KBM-7 (cell line): Measurements from ENCODE around the gene KIF5C.
"Not testable (repeated sequence)": the region's sequence is repeated elsewhere in the genome, so short reads cannot be mapped to it uniquely, and the experiment has no call there.

Experiments used
- DNase-seq: peaks from one replicate; pipeline ENCODE4 v3.0.0-alpha.2; 2015
- in situ Hi-C: fragments of 300-500 bp; cut with MboI; formaldehyde crosslinking; loops from 2 replicates; pipeline ENCODE4 v1.14.3; 2020; ENCODE audit warnings: low sequenced_read_pairs, low pct_unique_long_range_greater_than_20kb, mixed read lengths

Gene KIF5C

GRCh38 chr2:148979919-148980277 is 104.9 kb downstream of the KIF5C start:
- in situ Hi-C loops: loop anchor here (25.0 kb wide), 1 partner anchor 418 kb away; no protein-coding TSS in a partner anchor
- peak; percentile 22 for DNase-seq

GRCh38 chr2:148980496-148980895 is 105.5 kb downstream of the KIF5C start:
- in situ Hi-C loops: loop anchor here (25.0 kb wide), 1 partner anchor 418 kb away; no protein-coding TSS in a partner anchor

GRCh38 chr2:148981324-148981723 is 106.3 kb downstream of the KIF5C start:
- in situ Hi-C loops: loop anchor here (25.0 kb wide), 1 partner anchor 419 kb away; no protein-coding TSS in a partner anchor

More at GRCh38 chr2:148980496-148980895, 105.5 kb downstream of the KIF5C start:
- not testable (repeated sequence) for DNase-seq

GRCh38 chr2:148981781-148982180 is 106.8 kb downstream of the KIF5C start:
- in situ Hi-C loops: loop anchor here (25.0 kb wide), 1 partner anchor 419 kb away; no protein-coding TSS in a partner anchor
- DNase-seq: no peak

More at GRCh38 chr2:148981324-148981723, 106.3 kb downstream of the KIF5C start:
- no peak for DNase-seq

- in situ Hi-C loops: loop anchor here (25.0 kb wide), 1 partner anchor 420 kb away; no protein-coding TSS in a partner anchor
- DNase-seq: no peak
Measured at GRCh38 chr2:148982282-148982681, 107.3 kb downstream of the KIF5C start.

GRCh38 chr2:148983896-148984295 is 108.9 kb downstream of the KIF5C start:
- no peak for DNase-seq
- in situ Hi-C loops: loop anchor here (25.0 kb wide), 1 partner anchor 422 kb away; no protein-coding TSS in a partner anchor

GRCh38 chr2:148984449-148984848 is 109.4 kb downstream of the KIF5C start:
- in situ Hi-C loops: loop anchor here (25.0 kb wide), 1 partner anchor 422 kb away; no protein-coding TSS in a partner anchor
- no peak for DNase-seq

- in situ Hi-C loops: loop anchor here (25.0 kb wide), 1 partner anchor 425 kb away; no protein-coding TSS in a partner anchor
- no peak for DNase-seq
Measured at GRCh38 chr2:148987286-148987685, 112.3 kb downstream of the KIF5C start.

GRCh38 chr2:148988337-148988736 is 113.3 kb downstream of the KIF5C start:
- in situ Hi-C loops: loop anchor here (25.0 kb wide), 1 partner anchor 426 kb away; no protein-coding TSS in a partner anchor
- no peak for DNase-seq

- in situ Hi-C loops: loop anchor here (25.0 kb wide), 1 partner anchor 428 kb away; no protein-coding TSS in a partner anchor
- DNase-seq: peak; percentile 87
Measured at GRCh38 chr2:148989882-148990493, 115.0 kb downstream of the KIF5C start.

- in situ Hi-C loops: loop anchor here (25.0 kb wide), 1 partner anchor 429 kb away; no protein-coding TSS in a partner anchor
- no peak for DNase-seq
Measured at GRCh38 chr2:148990968-148991367, 115.9 kb downstream of the KIF5C start.

GRCh38 chr2:148992448-148992847 is 117.4 kb downstream of the KIF5C start:
- in situ Hi-C loops: loop anchor here (25.0 kb wide), 1 partner anchor 430 kb away; no protein-coding TSS in a partner anchor
- no peak for DNase-seq

GRCh38 chr2:148993351-148993750 is 118.3 kb downstream of the KIF5C start:
- in situ Hi-C loops: loop anchor here (25.0 kb wide), 1 partner anchor 431 kb away; no protein-coding TSS in a partner anchor
- no peak for DNase-seq

- in situ Hi-C loops: loop anchor here (25.0 kb wide), 1 partner anchor 432 kb away; no protein-coding TSS in a partner anchor
Measured at GRCh38 chr2:148994341-148994740, 119.3 kb downstream of the KIF5C start.

GRCh38 chr2:148996805-148997204 is 121.8 kb downstream of the KIF5C start:
- in situ Hi-C loops: loop anchor here (25.0 kb wide), 1 partner anchor 435 kb away; no protein-coding TSS in a partner anchor
- DNase-seq: no peak

More at GRCh38 chr2:148994341-148994740, 119.3 kb downstream of the KIF5C start:
- no peak for DNase-seq

GRCh38 chr2:148998165-148998830 is 123.3 kb downstream of the KIF5C start:
- in situ Hi-C loops: loop anchor here (25.0 kb wide), 1 partner anchor 436 kb away; no protein-coding TSS in a partner anchor
- DNase-seq: no peak

GRCh38 chr2:148998831-148999200 is 123.8 kb downstream of the KIF5C start:
- no peak for DNase-seq
- in situ Hi-C loops: loop anchor here (25.0 kb wide), 1 partner anchor 437 kb away; no protein-coding TSS in a partner anchor

GRCh38 chr2:148999451-148999921 is 124.5 kb downstream of the KIF5C start:
- in situ Hi-C loops: loop anchor here (25.0 kb wide), 1 partner anchor 437 kb away; no protein-coding TSS in a partner anchor
- DNase-seq: no peak
